Stomach (tissue), 9 donors: ENCODE results near the gene BCL2. TPM values are rescaled to one million over a fixed set of nuclear protein-coding genes. Genes with fewer than 3 reads are reported as not detected.

Experiments used
- DNase-seq, 2 donors: peaks; one replicate each; pipeline versions ENCODE4 v3.0.0 to v3.0.0-alpha.2; 2013 to 2019
- H3K27ac ChIP-seq, 5 donors: fragments of 200-600 bp in 4 of 5; sonication (generic) in 4 of 5; one replicate each; pipeline ENCODE4 v1.5.1; 2013 to 2019; ENCODE audit warnings: mild to moderate bottlenecking in 1 of 5, moderate library complexity in 1 of 5
- H3K27me3 ChIP-seq, 3 donors: fragments of 200-600 bp; sonication (generic); one replicate each; pipeline ENCODE4 v1.5.1; 2017 to 2019; ENCODE audit warnings: mixed run types in 1 of 3
- H3K36me3 ChIP-seq, 4 donors: fragments of 200-600 bp; sonication (generic); 1 replicate in 3 of 4; 2 replicates in 1 of 4; pipeline ENCODE4 v1.5.1; 2016 to 2019
- H3K4me1 ChIP-seq, 4 donors: fragments of 200-600 bp; sonication (generic); one replicate each; pipeline ENCODE4 v1.5.1; 2016 to 2019
- H3K4me3 ChIP-seq, 4 donors: fragments of 200-600 bp; sonication (generic) in 3 of 4; one replicate each; pipeline ENCODE4 v1.5.1; 2016 to 2019; ENCODE audit warnings: mild to moderate bottlenecking in 1 of 4
- H3K9me3 ChIP-seq, 4 donors: fragments of 200-600 bp; sonication (generic); one replicate each; pipeline ENCODE4 v1.5.1; 2016 to 2019
- EP300 ChIP-seq: sonication (generic); formaldehyde crosslinking; IDR thresholded peaks from one replicate; pipeline ENCODE4 v1.6.1; 2017; ENCODE audit warnings: antibody characterized with exemption
- POLR2A ChIP-seq, 4 donors: fragments of 450-650 bp; IDR thresholded peaks; one replicate each; pipeline ENCODE4 v1.6.1; 2016; ENCODE audit warnings: antibody characterized with exemption in 4 of 4, control low read depth in 2 of 4, mild to moderate bottlenecking in 1 of 4, moderate library complexity in 1 of 4
- POLR2AphosphoS5 ChIP-seq, 3 donors: sonication (generic); formaldehyde crosslinking; IDR thresholded peaks; one replicate each; pipeline ENCODE4 v1.6.1; 2016; ENCODE audit warnings: antibody characterized with exemption in 3 of 3
- WGBS, 5 donors: extraction: QIAGEN DNeasy Blood & Tissue Kit in 3 of 5; methylation state at CpG; one replicate each; pipeline versions ENCODE4 v1.1.5 to v1.1.7; 2013 to 2018; 5-methylcytosine and 5-hydroxymethylcytosine counted together
- intact Hi-C: fragments of 100-400 bp; cut with DNase I; formaldehyde crosslinking; loops from one replicate; pipeline ENCODE4 v1.15.1; 2023; ENCODE audit warnings: low total_unique reads
- polyA plus RNA-seq, 3 donors: library from polyadenylated mRNA; stranded (reverse); fragments of 200-250 nt; gene quantifications; one replicate each; pipeline ENCODE4 v1.2.3, GENCODE V29; 2013
- total RNA-seq, 5 donors: library from RNA; depleted of rRNA; stranded (reverse); fragments of >200 nt; gene quantifications; one replicate each; pipeline versions ENCODE4 v1.1.0 to v1.2.3, GENCODE V29; 2014 to 2016
- TF ChIP-seq, protein P1 (sequence below), 7 experiments: fragments of 450-650 bp in 4 of 7; fragments of 200-600 bp in 3 of 7; sonication (generic) in 3 of 7; IDR thresholded peaks; one replicate each; pipeline ENCODE4 v1.5.1; 2016 to 2019; ENCODE audit warnings: antibody characterized with exemption in 7 of 7, control low read depth in 2 of 7, mild to moderate bottlenecking in 1 of 7
- donor health status: healthy with polysubstance abuse.
- donor health status: Bipolar disorder and iron deficiency.
- donor health status: healthy.

Gene BCL2
- total and polyA plus RNA-seq, 8 donors = 1.5 to 53.9 (median 6.0) TPM

DNA sequence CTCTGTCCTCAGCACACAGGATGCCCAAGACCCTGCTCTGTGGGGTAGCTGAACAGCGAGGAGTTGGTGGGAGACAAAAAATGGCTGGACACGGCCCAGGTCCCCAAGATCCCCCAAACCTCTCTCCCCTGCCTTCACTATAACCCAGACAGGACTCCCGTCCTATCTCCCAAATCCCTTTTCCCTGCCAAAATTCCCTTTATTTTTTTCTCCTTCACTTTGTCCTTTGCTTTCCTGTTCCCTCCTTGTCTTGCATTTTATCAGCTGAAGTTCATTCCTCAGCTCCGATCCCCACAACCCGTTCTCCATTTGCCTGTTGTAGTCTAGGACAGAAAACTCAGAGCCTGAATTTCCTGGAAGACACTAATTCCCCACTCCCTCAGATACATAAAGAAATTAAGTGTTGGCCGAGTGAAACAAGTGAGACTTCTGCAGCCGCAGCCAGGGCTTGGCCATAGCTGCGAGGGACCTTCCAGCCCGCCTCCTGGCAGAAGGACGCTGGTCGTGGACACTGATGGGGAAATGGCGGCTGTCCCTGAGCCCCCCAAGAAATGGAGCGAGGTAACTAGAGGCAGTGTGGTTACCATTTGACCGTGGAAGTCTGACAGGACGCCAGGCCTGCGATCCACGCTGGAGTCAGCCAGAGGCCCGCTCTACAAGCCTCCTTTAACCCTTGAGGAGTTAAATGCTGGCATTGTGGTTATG, 173.6 kb downstream of the BCL2 start:
- Histone ChIP-seq H3K9me3 (no peaks in the 10 kb centered on the region), H3K27ac (peak overlapping the region in 1 of 5 donors; percentile 2), H3K4me3 (no peak overlapping the region), H3K27me3 (no peaks in the 10 kb centered on the region), H3K36me3 (no peaks in the 10 kb centered on the region), H3K4me1 (peaks cover 0 to 50% (median 19%) of the 10 kb centered on the region in 4 donors)
- DNase-seq = peak in 1 of 2 donors; percentile 51
- WGBS, 5 donors = 64 to 78% (median 74%) methylated on average over 18 of the region's 18 CpGs
- intact Hi-C loops = no loop called here
- TF ChIP-seq POLR2A (IDR thresholded peaks at IDR 0.05) (no peak), POLR2AphosphoS5 (IDR thresholded peaks at IDR 0.05) (no peak), EP300 (no peak)
- TF ChIP-seq, protein P1, sequence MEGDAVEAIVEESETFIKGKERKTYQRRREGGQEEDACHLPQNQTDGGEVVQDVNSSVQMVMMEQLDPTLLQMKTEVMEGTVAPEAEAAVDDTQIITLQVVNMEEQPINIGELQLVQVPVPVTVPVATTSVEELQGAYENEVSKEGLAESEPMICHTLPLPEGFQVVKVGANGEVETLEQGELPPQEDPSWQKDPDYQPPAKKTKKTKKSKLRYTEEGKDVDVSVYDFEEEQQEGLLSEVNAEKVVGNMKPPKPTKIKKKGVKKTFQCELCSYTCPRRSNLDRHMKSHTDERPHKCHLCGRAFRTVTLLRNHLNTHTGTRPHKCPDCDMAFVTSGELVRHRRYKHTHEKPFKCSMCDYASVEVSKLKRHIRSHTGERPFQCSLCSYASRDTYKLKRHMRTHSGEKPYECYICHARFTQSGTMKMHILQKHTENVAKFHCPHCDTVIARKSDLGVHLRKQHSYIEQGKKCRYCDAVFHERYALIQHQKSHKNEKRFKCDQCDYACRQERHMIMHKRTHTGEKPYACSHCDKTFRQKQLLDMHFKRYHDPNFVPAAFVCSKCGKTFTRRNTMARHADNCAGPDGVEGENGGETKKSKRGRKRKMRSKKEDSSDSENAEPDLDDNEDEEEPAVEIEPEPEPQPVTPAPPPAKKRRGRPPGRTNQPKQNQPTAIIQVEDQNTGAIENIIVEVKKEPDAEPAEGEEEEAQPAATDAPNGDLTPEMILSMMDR (IDR thresholded peaks at IDR 0.05) = no peak

DNA sequence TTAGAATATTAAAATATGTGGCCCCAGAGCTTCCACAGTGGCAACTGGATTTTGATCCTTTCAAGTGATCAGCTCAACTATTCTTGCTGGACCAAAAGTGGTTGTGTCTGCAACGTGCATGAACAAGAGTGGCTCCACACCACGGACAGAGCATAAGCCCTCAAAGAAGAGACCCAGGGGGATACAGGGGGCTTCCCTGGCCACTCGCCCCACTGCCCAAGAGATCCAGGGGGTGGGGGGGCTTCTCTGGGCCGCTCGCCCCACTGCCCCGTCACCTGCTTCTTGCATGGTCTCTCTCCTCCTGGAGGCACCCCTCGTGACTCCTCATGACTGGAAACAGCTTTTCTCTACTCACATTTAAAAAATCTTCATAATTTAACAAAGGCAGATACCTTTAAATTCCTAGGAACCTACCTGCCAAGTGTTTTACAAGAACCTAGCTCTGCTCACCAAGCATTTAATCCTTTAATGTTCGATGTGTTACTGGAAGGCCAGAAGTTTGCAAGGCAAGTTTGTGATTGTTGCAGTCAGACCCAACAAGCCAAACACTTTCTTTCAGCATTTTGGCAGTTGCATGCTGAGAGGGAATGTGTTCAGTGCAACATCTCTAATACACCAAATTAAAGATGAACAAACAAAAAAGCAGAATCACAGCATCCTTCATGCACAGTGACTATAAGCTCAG, 174.3 kb downstream of the BCL2 start:
- Histone ChIP-seq H3K27me3 (no peaks in the 10 kb centered on the region), H3K4me1 (peaks cover 0 to 50% (median 19%) of the 10 kb centered on the region in 4 donors), H3K36me3 (no peaks in the 10 kb centered on the region), H3K4me3 (no peak overlapping the region), H3K27ac (peak overlapping the region in 1 of 5 donors; percentile 2), H3K9me3 (no peaks in the 10 kb centered on the region)
- WGBS, 5 donors = 72 to 89% (median 85%) methylated on average over 8 of the region's 8 CpGs
- no peak for DNase-seq
- intact Hi-C loops = no loop called here
- no peak for TF ChIP-seq POLR2AphosphoS5 (IDR thresholded peaks at IDR 0.05)
- TF ChIP-seq, protein P1 (IDR thresholded peaks at IDR 0.05) = no peak
- TF ChIP-seq EP300 = no peak
- no peak for TF ChIP-seq POLR2A (IDR thresholded peaks at IDR 0.05)

DNA sequence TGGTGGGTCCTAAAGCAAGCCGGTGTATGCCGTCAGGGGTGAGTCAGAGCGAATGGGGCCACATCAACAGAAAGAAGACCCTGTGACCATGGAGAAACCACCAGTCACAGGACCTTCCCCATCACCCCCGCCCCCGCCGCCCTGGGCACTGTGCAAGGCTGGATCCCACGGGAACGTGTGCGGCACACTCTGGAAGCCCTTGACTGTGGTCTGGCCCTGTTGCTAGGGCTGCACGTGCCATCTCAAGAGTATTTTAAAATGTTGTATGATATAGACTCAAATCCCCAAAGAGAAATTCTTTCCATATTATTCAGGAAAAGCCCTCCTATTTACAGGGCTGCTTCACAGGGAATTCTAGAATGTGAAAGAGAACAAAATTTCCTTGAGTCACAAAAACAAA, 174.8 kb downstream of the BCL2 start:
- TF ChIP-seq EP300 (no peak), POLR2A (IDR thresholded peaks at IDR 0.05) (no peak), POLR2AphosphoS5 (IDR thresholded peaks at IDR 0.05) (no peak)
- TF ChIP-seq, protein P1 (IDR thresholded peaks at IDR 0.05) = no peak
- no peak for DNase-seq
- Histone ChIP-seq H3K27me3 (no peaks in the 10 kb centered on the region), H3K27ac (no peak overlapping the region), H3K4me3 (no peak overlapping the region), H3K9me3 (no peaks in the 10 kb centered on the region), H3K36me3 (no peaks in the 10 kb centered on the region), H3K4me1 (peaks cover 0 to 50% (median 19%) of the 10 kb centered on the region in 4 donors)
- WGBS, 5 donors = 91 to 96% (median 93%) methylated on average over 6 to 10 of the region's 10 CpGs
- intact Hi-C loops = no loop called here

DNA sequence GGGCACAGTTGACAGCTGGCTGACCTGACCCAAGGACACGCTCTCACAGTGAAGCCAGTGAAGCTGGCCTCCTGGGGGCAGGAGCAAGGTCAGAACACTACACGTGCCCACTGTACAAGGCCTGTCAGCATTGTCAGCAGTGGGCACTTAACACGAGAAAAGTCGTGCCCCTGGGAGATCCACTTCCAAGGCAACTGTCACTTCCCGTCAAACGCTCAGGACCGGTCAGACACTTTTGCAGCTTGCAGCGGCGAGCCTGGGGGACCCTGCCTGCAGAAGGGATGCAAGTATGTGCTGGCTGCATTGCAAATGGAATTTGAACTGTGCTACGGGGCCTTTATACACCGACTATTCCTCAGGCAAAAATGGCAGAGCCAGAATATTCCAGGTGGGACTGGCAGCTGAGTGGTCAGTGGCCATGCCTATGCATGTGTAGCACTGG, 176.2 kb downstream of the BCL2 start:
- Histone ChIP-seq H3K27ac (peak overlapping the region in 2 of 5 donors; percentile 31 to 37), H3K36me3 (no peaks in the 10 kb centered on the region), H3K9me3 (no peaks in the 10 kb centered on the region), H3K4me3 (no peak overlapping the region), H3K27me3 (no peaks in the 10 kb centered on the region), H3K4me1 (peaks cover 0 to 46% (median 21%) of the 10 kb centered on the region in 4 donors)
- DNase-seq = no peak
- TF ChIP-seq, protein P1 (IDR thresholded peaks at IDR 0.05) = no peak
- TF ChIP-seq POLR2AphosphoS5 (IDR thresholded peaks at IDR 0.05) (no peak), POLR2A (IDR thresholded peaks at IDR 0.05) (no peak)
- intact Hi-C loops = no loop called here
- WGBS, 5 donors = 75 to 83% (median 79%) methylated on average over 11 of the region's 11 CpGs
